HL-60/S4 (cell line): Measurements from ENCODE around the gene CELA3B.
"Not testable (repeated sequence)": the region's sequence is repeated elsewhere in the genome, so short reads cannot be mapped to it uniquely, and the experiment has no call there.

Experiments used
- in situ Hi-C: fragments of 300-500 bp; cut with MboI; formaldehyde crosslinking; loops from 2 replicates; pipeline ENCODE4 v1.14.3; 2022; ENCODE audit warnings: low sequenced_read_pairs

The CELA3B gene

DNA sequence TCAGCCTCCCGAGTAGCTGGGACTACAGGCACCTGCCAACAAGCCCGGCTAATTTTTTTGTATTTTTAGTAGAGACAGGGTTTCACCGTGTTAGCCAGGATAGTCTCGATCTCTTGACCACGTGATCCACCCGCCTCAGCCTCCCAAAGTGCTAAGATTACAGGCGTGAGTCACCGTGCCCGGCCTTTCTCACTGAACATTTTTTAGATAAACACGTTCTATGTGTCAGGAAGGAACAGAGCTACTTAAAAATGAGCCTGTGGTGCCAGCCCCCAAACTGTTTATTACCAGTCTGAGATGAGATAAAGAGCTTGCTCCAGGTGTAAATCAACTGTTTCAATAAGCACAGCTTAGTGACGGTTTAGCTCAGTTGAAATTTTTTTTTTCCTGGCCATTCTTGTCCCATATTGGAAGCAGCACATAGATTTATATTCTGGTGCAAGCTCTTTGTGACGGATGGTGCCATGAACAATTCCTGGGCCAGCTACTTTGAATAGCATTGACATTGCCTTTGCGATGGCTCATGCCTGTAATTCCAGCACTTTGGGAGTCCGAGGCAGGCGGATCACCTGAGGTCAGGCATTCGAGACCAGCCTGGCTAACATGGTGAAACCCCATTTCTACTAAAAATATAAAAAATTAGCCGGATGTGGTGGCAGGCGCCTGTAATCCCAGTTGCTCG is 33.7 kb upstream of the CELA3B start:
- in situ Hi-C loops: not testable (repeated sequence)

DNA sequence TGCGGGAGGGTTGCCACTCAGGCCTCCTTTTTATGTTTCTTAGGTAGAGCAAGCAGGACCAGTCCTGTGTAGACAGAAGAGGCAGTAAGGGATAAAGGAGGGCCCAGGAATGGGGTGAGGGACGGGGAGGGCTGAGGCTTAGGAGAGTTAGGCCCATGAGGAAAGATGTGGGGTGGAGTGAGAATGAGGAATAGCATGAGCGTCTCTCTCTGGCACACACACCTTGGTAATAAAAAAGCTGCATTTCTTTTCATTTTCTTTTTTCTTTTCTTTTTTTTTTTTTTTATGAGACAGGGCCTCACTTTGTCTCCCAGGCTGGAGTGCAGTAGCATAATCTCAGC is 32.1 kb upstream of the CELA3B start:
- in situ Hi-C loops: no loop called here

DNA sequence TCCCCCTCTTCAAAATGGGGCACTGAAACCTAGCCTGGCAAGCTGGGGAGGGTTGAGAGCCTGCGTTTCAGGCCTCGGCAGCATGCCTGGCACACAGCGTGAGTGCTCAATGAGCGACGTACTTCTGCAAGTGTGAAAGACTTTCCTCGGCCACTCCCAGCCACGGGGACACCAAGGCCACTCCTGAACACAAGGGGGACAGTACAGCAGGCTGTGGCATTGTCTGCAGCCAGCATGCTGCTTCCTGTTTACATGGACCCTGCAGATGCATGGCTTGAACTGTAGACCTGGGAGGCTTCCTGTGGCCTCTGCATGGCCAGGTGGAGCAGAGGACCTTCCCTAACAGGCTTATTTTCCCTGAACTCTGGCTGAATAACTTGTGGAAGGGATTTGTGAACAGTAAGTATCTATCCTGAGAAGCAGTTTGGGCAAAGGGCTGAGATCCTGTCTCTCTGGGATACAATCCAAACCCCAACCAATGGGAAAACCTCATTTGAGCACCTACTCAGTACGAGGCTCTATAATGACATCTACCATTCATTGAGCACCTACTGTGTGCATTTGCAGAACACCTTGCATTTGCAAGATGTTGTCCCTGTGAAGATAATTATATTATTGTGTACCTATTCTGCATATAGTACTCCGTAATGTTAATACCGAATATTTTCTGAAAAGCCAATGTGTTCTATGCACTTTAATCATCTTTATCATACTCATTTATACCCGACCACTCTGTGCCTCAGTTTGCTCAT is 29.8 kb upstream of the CELA3B start:
- in situ Hi-C loops: no loop called here

DNA sequence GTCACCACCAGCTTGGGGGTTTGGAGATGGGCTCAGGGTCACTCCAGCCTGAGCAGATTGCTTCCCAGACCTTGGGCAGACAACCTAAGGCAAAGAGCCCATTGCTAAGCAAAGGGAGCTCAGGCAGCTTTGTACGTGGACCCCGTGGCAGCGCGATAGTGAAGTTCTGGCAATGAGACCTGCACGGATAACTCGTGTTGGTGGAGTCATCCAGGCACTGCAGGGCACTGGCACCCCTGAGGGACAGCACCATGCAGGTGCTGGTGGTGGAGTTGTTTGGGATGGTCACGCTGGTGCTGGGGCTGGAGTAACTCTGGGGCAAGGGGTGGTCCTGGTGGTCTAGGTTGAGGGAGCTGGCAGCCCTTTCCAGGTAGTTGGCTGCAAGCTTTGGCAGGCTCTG is 26.1 kb upstream of the CELA3B start:
- in situ Hi-C loops: loop anchor here (25.0 kb wide), 2 partner anchors 288 to 713 kb away; partner anchors contain the start of gene RAP1GAP

GRCh38 chr1:21951226-21951870 is 25.5 kb upstream of the CELA3B start:
- in situ Hi-C loops: loop anchor here (25.0 kb wide), 2 partner anchors 289 to 714 kb away; partner anchors contain the start of gene RAP1GAP

GRCh38 chr1:21952786-21953520 is 23.9 kb upstream of the CELA3B start:
- in situ Hi-C loops: loop anchor here (25.0 kb wide), 2 partner anchors 291 to 716 kb away; partner anchors contain the start of gene RAP1GAP

DNA sequence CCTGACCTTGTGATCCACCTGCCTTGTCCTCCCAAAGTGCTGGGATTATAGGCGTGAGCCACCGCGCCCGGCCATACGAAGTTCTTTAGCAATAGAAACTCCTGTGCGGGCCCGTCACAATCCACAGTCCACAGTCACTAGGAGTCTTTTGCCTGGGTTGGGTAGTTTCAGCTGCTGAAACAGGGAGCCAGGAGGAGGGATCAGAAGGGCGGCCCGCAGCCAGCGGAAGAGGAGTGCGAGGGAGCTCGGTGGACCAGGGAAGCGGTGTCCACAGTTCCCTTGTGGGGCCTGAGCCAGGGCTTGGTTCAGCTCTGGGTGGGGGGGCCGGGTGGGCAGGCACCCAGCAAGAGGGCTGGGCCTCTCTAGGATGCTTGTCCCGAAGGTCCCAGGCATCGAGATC is 21.8 kb upstream of the CELA3B start:
- in situ Hi-C loops: loop anchor here (25.0 kb wide), 2 partner anchors 293 to 718 kb away; partner anchors contain the start of gene RAP1GAP

- in situ Hi-C loops: loop anchor here (25.0 kb wide), 2 partner anchors 293 to 718 kb away; partner anchors contain the start of gene RAP1GAP
Observed at GRCh38 chr1:21955501-21956281, 21.1 kb upstream of the CELA3B start.

- in situ Hi-C loops: loop anchor here (25.0 kb wide), 2 partner anchors 295 to 720 kb away; partner anchors contain the start of gene RAP1GAP
Observed at GRCh38 chr1:21956720-21957552, 19.9 kb upstream of the CELA3B start.

DNA sequence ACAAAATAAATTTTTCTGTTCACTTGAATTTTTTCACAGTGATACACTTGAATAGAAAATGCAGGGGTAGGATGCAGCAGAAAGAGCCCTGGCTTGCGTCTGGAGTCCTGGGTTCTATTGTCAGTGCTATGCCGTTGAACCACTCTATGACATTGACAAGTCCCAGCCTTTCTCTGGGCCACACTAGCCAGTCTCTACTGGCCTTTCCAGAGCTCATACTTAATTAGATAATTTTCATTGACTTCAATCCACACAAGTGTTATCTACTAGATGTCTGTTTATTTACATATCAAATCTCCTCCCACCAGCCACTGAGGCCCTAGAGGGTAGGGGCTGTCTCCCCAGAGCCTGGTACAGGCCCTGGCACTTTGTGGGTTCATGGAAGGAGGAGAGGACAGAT is 15.5 kb upstream of the CELA3B start:
- in situ Hi-C loops: loop anchor here (25.0 kb wide), 2 partner anchors 299 to 724 kb away; partner anchors contain the start of gene RAP1GAP

- in situ Hi-C loops: loop anchor here (25.0 kb wide), 2 partner anchors 299 to 724 kb away; partner anchors contain the start of gene RAP1GAP
Observed at GRCh38 chr1:21961799-21962198, 15.0 kb upstream of the CELA3B start.

DNA sequence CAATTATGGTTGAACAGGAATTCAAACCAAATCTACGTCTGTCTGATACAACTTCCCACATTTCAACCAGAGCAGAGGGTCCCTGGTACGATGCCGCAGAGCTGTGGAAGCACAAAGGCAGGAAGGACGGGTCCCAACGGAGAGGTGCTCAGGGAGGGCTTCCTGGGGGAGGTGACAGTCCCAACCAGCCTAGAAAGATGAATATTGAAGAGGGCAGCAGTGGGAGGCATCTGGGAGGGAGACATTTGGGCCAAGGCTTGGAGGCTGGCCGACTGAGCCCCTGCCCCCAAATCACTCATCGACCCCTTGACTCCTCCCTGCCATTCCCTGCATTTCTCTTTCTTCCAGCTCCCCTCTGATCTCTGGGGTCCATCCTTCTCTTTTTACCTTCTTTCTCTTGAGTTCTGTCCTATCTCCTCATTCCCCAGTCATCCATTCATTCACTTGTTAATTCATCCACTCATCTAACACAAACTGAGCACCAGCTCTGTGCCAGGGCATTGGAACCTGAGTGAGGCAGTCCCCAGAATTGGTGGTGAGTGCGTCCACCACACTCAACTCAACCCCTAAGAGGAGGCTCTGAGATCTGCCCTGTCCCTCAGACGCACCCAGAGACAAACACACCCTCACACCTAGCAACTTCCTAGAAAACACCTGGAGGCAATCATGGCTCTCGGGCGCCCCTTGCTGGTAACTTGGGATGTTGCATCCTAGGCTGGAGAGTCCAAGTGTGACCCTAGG is 13.2 kb upstream of the CELA3B start:
- in situ Hi-C loops: loop anchor here (25.0 kb wide), 2 partner anchors 301 to 726 kb away; partner anchors contain the start of gene RAP1GAP

DNA sequence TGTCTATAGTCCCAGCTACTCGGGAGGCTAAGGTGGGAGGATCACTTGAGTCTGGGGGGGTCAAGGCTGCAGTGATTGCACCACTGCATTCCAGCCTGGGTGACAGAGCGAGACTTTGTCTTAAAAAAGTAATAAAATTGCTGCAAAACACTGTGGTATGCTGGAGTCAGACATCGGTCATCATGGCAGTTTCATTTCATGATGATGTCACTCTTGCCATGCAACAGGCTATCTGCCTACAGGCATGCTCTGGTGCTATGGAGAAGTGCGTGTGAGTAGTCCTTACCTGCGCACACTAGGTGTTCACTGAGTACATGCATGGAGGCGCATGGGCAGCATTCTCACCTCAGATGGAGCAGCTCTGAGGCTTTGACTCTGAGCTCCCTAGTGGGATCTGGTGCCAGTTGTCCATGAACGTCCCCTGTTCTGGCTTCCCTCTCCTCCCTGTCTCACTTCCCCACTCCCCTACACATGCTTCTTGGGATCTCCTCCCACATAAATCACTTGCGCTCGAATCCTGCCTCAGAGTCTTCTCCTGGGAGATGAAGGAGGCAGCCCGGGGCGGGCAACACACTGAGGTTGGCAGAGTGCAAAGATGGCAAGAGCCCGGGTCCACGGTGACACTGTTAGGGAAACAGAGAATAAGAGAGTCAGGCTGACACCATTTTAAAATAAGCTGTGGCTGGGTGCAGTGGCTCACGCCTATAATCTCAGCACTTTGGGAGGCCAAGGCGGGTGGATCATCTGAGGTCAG is 10.4 kb upstream of the CELA3B start:
- in situ Hi-C loops: loop anchor here (25.0 kb wide), 2 partner anchors 304 to 729 kb away; partner anchors contain the start of gene RAP1GAP

GRCh38 chr1:21967216-21967615 is 9.6 kb upstream of the CELA3B start:
- in situ Hi-C loops: loop anchor here (25.0 kb wide), 2 partner anchors 305 to 730 kb away; partner anchors contain the start of gene RAP1GAP

GRCh38 chr1:21969066-21969465 is 7.8 kb upstream of the CELA3B start:
- in situ Hi-C loops: loop anchor here (25.0 kb wide), 2 partner anchors 307 to 732 kb away; partner anchors contain the start of gene RAP1GAP

DNA sequence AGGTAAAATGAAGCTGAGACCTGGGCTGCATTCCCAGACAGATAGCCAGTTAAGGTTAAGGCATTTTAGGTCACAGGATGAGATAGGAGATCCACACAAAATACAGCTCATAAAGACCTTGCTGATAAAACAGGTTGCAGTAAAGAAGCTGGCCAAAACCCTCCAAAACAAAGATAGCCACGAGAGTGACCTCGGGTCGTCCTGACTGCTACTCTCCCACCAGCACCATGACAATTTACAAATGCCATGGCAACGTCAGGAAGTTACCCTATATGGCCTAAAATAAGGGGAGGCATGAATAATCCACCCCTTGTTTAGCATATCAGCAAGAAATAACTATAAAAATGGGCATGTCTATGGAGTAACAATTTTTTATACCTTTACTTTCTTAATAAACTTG is 6.3 kb upstream of the CELA3B start:
- in situ Hi-C loops: loop anchor here (25.0 kb wide), 2 partner anchors 308 to 733 kb away; partner anchors contain the start of gene RAP1GAP

- in situ Hi-C loops: loop anchor here (25.0 kb wide), 2 partner anchors 311 to 736 kb away; partner anchors contain the start of gene RAP1GAP
Observed at GRCh38 chr1:21972973-21973441, 3.8 kb upstream of the CELA3B start.
